Thyroid gland (tissue), 4 donors: ENCODE measurements around the gene KCNJ12.
"Not testable (repeated sequence)": the region's sequence is repeated elsewhere in the genome, so short reads cannot be mapped to it uniquely, and the experiment has no call there.

Experiments used
- CTCF ChIP-seq, 6 experiments: fragments of 200-600 bp in 3 of 6; fragments of 450-650 bp in 3 of 6; sonication (generic) in 3 of 6; IDR thresholded peaks; one replicate each; pipeline ENCODE4 v1.5.1; 2016 to 2019; ENCODE audit warnings: antibody characterized with exemption in 6 of 6, mild to moderate bottlenecking in 2 of 6, inconsistent platforms in 1 of 6, moderate library complexity in 1 of 6
- POLR2A ChIP-seq, 2 donors: fragments of 450-650 bp; IDR thresholded peaks; one replicate each; pipeline ENCODE4 v1.6.1; 2017; ENCODE audit warnings: antibody characterized with exemption in 2 of 2, mild to moderate bottlenecking in 2 of 2, moderate library complexity in 1 of 2

DNA sequence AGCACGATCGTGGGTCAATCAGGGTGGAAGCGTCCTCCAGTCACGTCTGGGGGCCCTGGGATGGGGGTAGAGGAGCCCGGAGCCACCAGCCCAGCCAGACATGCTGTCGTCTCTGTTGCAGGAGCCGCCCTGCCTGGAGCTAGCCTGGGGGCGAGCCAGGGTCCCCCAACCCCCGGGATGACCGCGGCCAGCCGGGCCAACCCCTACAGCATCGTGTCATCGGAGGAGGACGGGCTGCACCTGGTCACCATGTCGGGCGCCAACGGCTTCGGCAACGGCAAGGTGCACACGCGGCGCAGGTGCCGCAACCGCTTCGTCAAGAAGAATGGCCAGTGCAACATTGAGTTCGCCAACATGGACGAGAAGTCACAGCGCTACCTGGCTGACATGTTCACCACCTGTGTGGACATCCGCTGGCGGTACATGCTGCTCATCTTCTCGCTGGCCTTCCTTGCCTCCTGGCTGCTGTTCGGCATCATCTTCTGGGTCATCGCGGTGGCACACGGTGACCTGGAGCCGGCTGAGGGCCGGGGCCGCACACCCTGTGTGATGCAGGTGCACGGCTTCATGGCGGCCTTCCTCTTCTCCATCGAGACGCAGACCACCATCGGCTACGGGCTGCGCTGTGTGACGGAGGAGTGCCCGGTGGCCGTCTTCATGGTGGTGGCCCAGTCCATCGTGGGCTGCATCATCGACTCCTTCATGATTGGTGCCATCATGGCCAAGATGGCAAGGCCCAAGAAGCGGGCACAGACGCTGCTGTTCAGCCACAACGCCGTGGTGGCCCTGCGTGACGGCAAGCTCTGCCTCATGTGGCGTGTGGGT, 39.2 kb downstream of the KCNJ12 start:
- not testable (repeated sequence) for TF ChIP-seq CTCF, POLR2A (IDR thresholded peaks at IDR 0.05)
